ENCODE data around the gene CNTN1. TPM values are rescaled to one million over a fixed set of nuclear protein-coding genes. Genes with fewer than 3 reads are reported as not detected.

The CNTN1 gene
- total and polyA plus RNA-seq, 2 of the 4 experiments (the other 2 are of a cell fraction): 0.10 to 0.18 TPM

GRCh38 chr12:41008472-41008871 is 316.2 kb downstream of the CNTN1 start:
- Histone ChIP-seq H2AFZ (replicated peaks; ENCODE audit: low read length, poor library complexity) (no peak overlapping the region), H4K91ac (ENCODE audit: insufficient read depth, low read depth, low read length) (no peak overlapping the region), H3K36me3 (ENCODE audit: control insufficient read depth, insufficient read depth, low read length) (no peaks in the 10 kb centered on the region), H3K4me3 (ENCODE audit: insufficient read depth, low read depth, low read length) (no peak overlapping the region), H2BK15ac (ENCODE audit: low read depth, low read length) (no peak overlapping the region), H2BK5ac (ENCODE audit: low read depth, low read length, poor library complexity, severe bottlenecking) (no peak overlapping the region), H2AK9ac (replicated peaks; ENCODE audit: low read depth, low read length, poor library complexity) (no peak overlapping the region), H2AK5ac (ENCODE audit: low read depth, low read length) (no peak overlapping the region), H3K4me1 (ENCODE audit: control insufficient read depth, insufficient read depth, low read length) (no peaks in the 10 kb centered on the region), H4K5ac (ENCODE audit: low read depth, low read length) (no peak overlapping the region), H3K27me3 (ENCODE audit: control insufficient read depth, insufficient read depth, low read length) (no peaks in the 10 kb centered on the region), H2BK120ac (ENCODE audit: low read depth, low read length) (no peak overlapping the region), H4K20me1 (ENCODE audit: insufficient read depth, low read length) (no peaks in the 10 kb centered on the region), H3K23ac (ENCODE audit: low read depth, low read length) (no peak overlapping the region), H3K56ac (ENCODE audit: extremely low read depth, insufficient read depth, low read length) (no peak overlapping the region), H3K4ac (ENCODE audit: low read depth, low read length) (no peak overlapping the region), H3K18ac (ENCODE audit: low read depth, low read length) (no peak overlapping the region), H3K9ac (ENCODE audit: low read depth, low read length) (no peak overlapping the region), H3K9me3 (ENCODE audit: control insufficient read depth, insufficient read depth, low read length) (peaks cover 37% of the 10 kb centered on the region), H2BK20ac (ENCODE audit: low read depth, low read length) (no peak overlapping the region), H3K27ac (ENCODE audit: insufficient read depth, low read length) (no peak overlapping the region), H4K8ac (ENCODE audit: low read depth in 2 of 2, low read length in 2 of 2) (no peak overlapping the region), H3K9me1 (ENCODE audit: insufficient read depth, low read length) (no peaks in the 10 kb centered on the region), H3K4me2 (ENCODE audit: low read depth, low read length) (no peak overlapping the region), H3K79me1 (ENCODE audit: low read depth in 1 of 2, low read length in 2 of 2) (no peaks in the 10 kb centered on the region), H3K14ac (replicated peaks; ENCODE audit: low read depth, low read length) (no peak overlapping the region)
- ATAC-seq (ENCODE audit: low read depth): no peak
- no CpG with 5 or more reads among the region's 1 CpG for WGBS, 2 experiments (ENCODE audit: extremely low coverage in 2 of 2, insufficient read length in 1 of 2)
- CTCF ChIA-PET: interaction anchor here (0.6 kb wide), 1 partner anchor 200 kb away, joined by 3 read pairs; no protein-coding TSS in a partner anchor
- DNase-seq: no peak
- in situ Hi-C loops (cut with MboI; ENCODE audit: low sequenced_read_pairs): no loop called here
- intact Hi-C loops (cut with micrococcal nuclease): no loop called here
- dilution Hi-C loops (cut with HindIII; ENCODE audit: low sequenced_read_pairs, unreplicated experiment): no loop called here
- TF ChIP-seq MAZ (IDR thresholded peaks at IDR 0.05; ENCODE audit: borderline replicate concordance, low read depth, low read length): no peak
- no TSS peak for BruUV-seq (replicated peaks)
- POLR2A ChIA-PET (ENCODE audit: unreplicated experiment): no interaction called here

All from IMR-90 (cell line).